SU-DHL-6 (cell line): ENCODE results near the gene C12orf50.

Experiments used
- H2AFZ ChIP-seq: fragments of 200-600 bp; sonication (generic); 2 replicates; pipeline ENCODE4 v1.6.1; 2014; ENCODE audit warnings: low read depth, mild to moderate bottlenecking, moderate library complexity, mixed read lengths, antibody characterized with exemption, low read length; ENCODE audit not compliant: severe bottlenecking
- H3F3A ChIP-seq: fragments of 200-600 bp; shearing (Covaris generic); 2 replicates; pipeline ENCODE4 v1.6.0; 2016; ENCODE audit warnings: antibody characterized with exemption, mild to moderate bottlenecking; ENCODE audit not compliant: insufficient read depth
- H3K27ac ChIP-seq: fragments of 200-600 bp; sonication (generic); 2 replicates; pipeline ENCODE4 v1.5.1; 2016; ENCODE audit warnings: low read depth, mild to moderate bottlenecking, low read length, moderate library complexity, mixed read lengths
- H3K27me3 ChIP-seq: fragments of 200-600 bp; sonication (generic), shearing (Covaris generic); 2 replicates; pipeline ENCODE4 v1.6.0; 2014; ENCODE audit warnings: mild to moderate bottlenecking, low read length
- H3K36me3 ChIP-seq: fragments of 200-600 bp; sonication (generic); 2 replicates; pipeline ENCODE4 v1.6.1; 2014; ENCODE audit warnings: mild to moderate bottlenecking, low read length, mixed read lengths
- H3K4me2 ChIP-seq: fragments of 300-600, 200-600 bp; shearing (Covaris generic), sonication (generic); 2 replicates; pipeline ENCODE4 v1.6.0; 2014; ENCODE audit warnings: low read length, low read depth, mild to moderate bottlenecking; ENCODE audit not compliant: poor library complexity, severe bottlenecking
- H3K4me3 ChIP-seq: fragments of 200-600 bp; sonication (generic); 2 replicates; pipeline ENCODE4 v1.5.1; 2014; ENCODE audit warnings: antibody characterized with exemption, low read length, mild to moderate bottlenecking, mixed read lengths; ENCODE audit not compliant: insufficient read depth, poor library complexity, severe bottlenecking
- H3K79me2 ChIP-seq: fragments of 200-600 bp; sonication (generic); 2 replicates; pipeline ENCODE4 v1.6.1; 2014; ENCODE audit warnings: mild to moderate bottlenecking, low read length, moderate library complexity; ENCODE audit not compliant: insufficient read depth
- H3K9ac ChIP-seq: fragments of 200-600 bp; sonication (generic); 2 replicates; pipeline ENCODE4 v1.7.0; 2014; ENCODE audit warnings: mild to moderate bottlenecking, low read length
- H3K9me2 ChIP-seq: fragments of 200-600 bp; sonication (generic); replicated peaks from 2 replicates; pipeline ENCODE4 v1.6.1; 2014; ENCODE audit warnings: low read length; ENCODE audit not compliant: insufficient read depth
- H3K9me3 ChIP-seq: fragments of 200-600 bp; sonication (generic); 2 replicates; pipeline ENCODE4 v1.6.1; 2014; ENCODE audit warnings: low read length, mixed read lengths; ENCODE audit not compliant: insufficient read depth
- H4K20me1 ChIP-seq: fragments of 200-600 bp; sonication (generic); 2 replicates; pipeline ENCODE4 v1.6.1; 2014; ENCODE audit warnings: low read depth, mild to moderate bottlenecking, antibody characterized with exemption, low read length, moderate library complexity, mixed read lengths
- EZH2phosphoT487 ChIP-seq: fragments of 200-600 bp; sonication (generic), shearing (Covaris generic); conservative IDR thresholded peaks from 2 replicates; pipeline ENCODE4 v1.6.1; 2018; ENCODE audit warnings: mild to moderate bottlenecking, antibody characterized with exemption, low read length, moderate library complexity, mixed read lengths
- TF ChIP-seq, protein P1 (sequence below): fragments of 200-600 bp; sonication (generic); IDR thresholded peaks from one replicate; pipeline ENCODE4 v1.5.1; 2017; ENCODE audit warnings: antibody characterized with exemption, mild to moderate bottlenecking, low read length, moderate library complexity; ENCODE audit not compliant: insufficient read depth, poor library complexity, severe bottlenecking

C12orf50 gene

DNA sequence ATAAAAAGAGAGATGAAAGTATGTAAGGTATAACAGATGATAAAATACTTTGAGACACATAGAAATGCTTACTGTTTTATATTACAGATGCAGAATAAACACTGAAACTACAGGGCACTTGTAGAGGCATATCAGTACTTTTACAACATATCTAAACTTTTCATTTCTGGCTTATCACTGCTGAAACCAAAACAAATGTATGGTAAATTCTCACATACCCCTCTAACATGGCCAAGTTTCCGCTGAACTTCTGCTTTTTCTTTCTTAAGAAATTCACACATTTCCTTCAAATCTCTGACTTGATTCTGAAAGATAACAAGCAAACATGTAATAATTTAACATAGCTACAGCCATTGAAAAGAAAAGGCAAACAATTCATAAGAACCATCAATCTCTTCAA lies 33.3 kb upstream of the C12orf50 start:
- Histone ChIP-seq H2AFZ (no peak overlapping the region), H3K9me2 (no peaks in the 10 kb centered on the region), H3K36me3 (peaks cover 7% of the 10 kb centered on the region; the same call in 1 of the 2 replicates), H3K4me3 (no peak overlapping the region), H3K9me3 (no peaks in the 10 kb centered on the region), H3K27ac (no peak overlapping the region), H3F3A (no peaks in the 10 kb centered on the region), H3K79me2 (no peaks in the 10 kb centered on the region), H4K20me1 (no peaks in the 10 kb centered on the region), H3K9ac (no peak overlapping the region), H3K27me3 (no peaks in the 10 kb centered on the region), H3K4me2 (no peak overlapping the region)
- no peak for TF ChIP-seq EZH2phosphoT487
- TF ChIP-seq, protein P1, sequence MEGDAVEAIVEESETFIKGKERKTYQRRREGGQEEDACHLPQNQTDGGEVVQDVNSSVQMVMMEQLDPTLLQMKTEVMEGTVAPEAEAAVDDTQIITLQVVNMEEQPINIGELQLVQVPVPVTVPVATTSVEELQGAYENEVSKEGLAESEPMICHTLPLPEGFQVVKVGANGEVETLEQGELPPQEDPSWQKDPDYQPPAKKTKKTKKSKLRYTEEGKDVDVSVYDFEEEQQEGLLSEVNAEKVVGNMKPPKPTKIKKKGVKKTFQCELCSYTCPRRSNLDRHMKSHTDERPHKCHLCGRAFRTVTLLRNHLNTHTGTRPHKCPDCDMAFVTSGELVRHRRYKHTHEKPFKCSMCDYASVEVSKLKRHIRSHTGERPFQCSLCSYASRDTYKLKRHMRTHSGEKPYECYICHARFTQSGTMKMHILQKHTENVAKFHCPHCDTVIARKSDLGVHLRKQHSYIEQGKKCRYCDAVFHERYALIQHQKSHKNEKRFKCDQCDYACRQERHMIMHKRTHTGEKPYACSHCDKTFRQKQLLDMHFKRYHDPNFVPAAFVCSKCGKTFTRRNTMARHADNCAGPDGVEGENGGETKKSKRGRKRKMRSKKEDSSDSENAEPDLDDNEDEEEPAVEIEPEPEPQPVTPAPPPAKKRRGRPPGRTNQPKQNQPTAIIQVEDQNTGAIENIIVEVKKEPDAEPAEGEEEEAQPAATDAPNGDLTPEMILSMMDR: no peak

DNA sequence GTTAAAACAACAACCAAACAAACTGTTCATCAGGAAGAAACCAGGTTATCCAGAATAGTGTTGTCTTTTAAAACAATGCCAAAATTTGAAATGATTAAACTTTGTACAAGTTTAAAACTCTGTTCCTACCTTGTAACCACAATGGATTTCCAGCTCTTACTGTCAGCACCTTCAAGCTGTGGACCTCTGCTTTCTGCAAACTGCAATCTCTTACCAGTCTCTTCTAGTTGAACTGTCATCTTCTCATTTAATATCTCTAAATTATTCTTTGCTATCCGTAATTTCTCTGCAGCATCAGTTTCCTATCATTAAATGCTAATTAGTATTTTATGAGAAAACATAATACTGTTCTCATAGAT lies 29.5 kb upstream of the C12orf50 start:
- H3K36me3 ChIP-seq: peaks cover 10% of the 10 kb centered on the region; the same call in 1 of the 2 replicates
- H3K9me2 ChIP-seq: no peaks in the 10 kb centered on the region
- no peaks in the 10 kb centered on the region for H4K20me1 ChIP-seq
- H3K4me2 ChIP-seq: no peak overlapping the region
- H3K79me2 ChIP-seq: no peaks in the 10 kb centered on the region
- no peak overlapping the region for H3K27ac ChIP-seq
- H3K9me3 ChIP-seq: no peaks in the 10 kb centered on the region
- no peaks in the 10 kb centered on the region for H3F3A ChIP-seq
- H2AFZ ChIP-seq: no peak overlapping the region
- no peak overlapping the region for H3K9ac ChIP-seq
- no peak overlapping the region for H3K4me3 ChIP-seq
- no peak for TF ChIP-seq EZH2phosphoT487
- TF ChIP-seq, protein P1: no peak
- no peaks in the 10 kb centered on the region for H3K27me3 ChIP-seq

DNA sequence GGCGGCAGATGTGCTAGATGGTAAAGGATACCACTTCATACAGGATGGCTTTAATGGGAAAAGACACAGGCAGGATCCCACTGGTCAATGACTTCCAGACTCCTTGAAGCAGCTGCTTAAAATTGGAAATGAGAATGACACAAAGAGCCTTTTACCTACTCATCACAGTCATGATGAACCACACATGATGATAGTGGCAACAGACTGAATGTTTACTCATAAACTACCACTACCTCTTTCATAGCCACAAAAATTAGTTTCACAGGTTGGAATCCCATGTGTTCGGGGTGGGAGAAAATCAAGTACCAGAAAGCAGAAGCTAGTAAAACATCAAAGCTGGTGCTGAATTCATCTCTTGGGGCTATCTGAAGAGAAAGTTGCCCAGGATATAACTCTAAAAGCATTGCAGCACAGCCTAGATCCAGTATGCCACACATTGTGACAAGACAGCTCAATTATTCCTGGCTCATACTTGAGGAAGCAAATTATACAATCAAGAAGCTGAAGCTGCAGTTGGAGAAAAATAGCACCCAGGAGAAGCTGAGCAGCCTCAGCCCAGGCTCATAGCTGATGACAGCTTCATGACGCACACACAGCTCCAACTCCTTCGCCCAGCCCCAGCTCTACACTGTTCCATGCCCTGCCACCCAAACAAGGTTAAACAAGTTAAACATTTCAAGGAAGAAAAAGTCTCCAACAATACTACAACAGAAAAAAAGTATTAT lies 29.0 kb upstream of the C12orf50 start:
- Histone ChIP-seq H3K9me3 (no peaks in the 10 kb centered on the region), H3K79me2 (no peaks in the 10 kb centered on the region), H2AFZ (no peak overlapping the region), H3K27ac (no peak overlapping the region), H3F3A (no peaks in the 10 kb centered on the region; the same call in 1 of the 2 replicates), H3K4me2 (no peak overlapping the region), H3K4me3 (no peak overlapping the region), H3K27me3 (no peaks in the 10 kb centered on the region), H3K36me3 (peaks cover 16% of the 10 kb centered on the region; the same call in 1 of the 2 replicates), H3K9ac (no peak overlapping the region), H3K9me2 (no peaks in the 10 kb centered on the region), H4K20me1 (no peaks in the 10 kb centered on the region)
- TF ChIP-seq, protein P1: no peak
- no peak for TF ChIP-seq EZH2phosphoT487
